SU-DHL-6 (cell line): ENCODE results near the gene RPIA.

Experiments
- H2AFZ ChIP-seq: fragments of 200-600 bp; sonication (generic); 2 replicates; pipeline ENCODE4 v1.6.1; 2014; ENCODE audit warnings: low read depth, mild to moderate bottlenecking, moderate library complexity, mixed read lengths, antibody characterized with exemption, low read length; ENCODE audit not compliant: severe bottlenecking
- H3F3A ChIP-seq: fragments of 200-600 bp; shearing (Covaris generic); 2 replicates; pipeline ENCODE4 v1.6.0; 2016; ENCODE audit warnings: antibody characterized with exemption, mild to moderate bottlenecking; ENCODE audit not compliant: insufficient read depth
- H3K27ac ChIP-seq: fragments of 200-600 bp; sonication (generic); 2 replicates; pipeline ENCODE4 v1.5.1; 2016; ENCODE audit warnings: low read depth, mild to moderate bottlenecking, low read length, moderate library complexity, mixed read lengths
- H3K27me3 ChIP-seq: fragments of 200-600 bp; sonication (generic), shearing (Covaris generic); 2 replicates; pipeline ENCODE4 v1.6.0; 2014; ENCODE audit warnings: mild to moderate bottlenecking, low read length
- H3K36me3 ChIP-seq: fragments of 200-600 bp; sonication (generic); 2 replicates; pipeline ENCODE4 v1.6.1; 2014; ENCODE audit warnings: mild to moderate bottlenecking, low read length, mixed read lengths
- H3K4me2 ChIP-seq: fragments of 300-600, 200-600 bp; shearing (Covaris generic), sonication (generic); 2 replicates; pipeline ENCODE4 v1.6.0; 2014; ENCODE audit warnings: low read length, low read depth, mild to moderate bottlenecking; ENCODE audit not compliant: poor library complexity, severe bottlenecking
- H3K4me3 ChIP-seq: fragments of 200-600 bp; sonication (generic); 2 replicates; pipeline ENCODE4 v1.5.1; 2014; ENCODE audit warnings: antibody characterized with exemption, low read length, mild to moderate bottlenecking, mixed read lengths; ENCODE audit not compliant: insufficient read depth, poor library complexity, severe bottlenecking
- H3K79me2 ChIP-seq: fragments of 200-600 bp; sonication (generic); 2 replicates; pipeline ENCODE4 v1.6.1; 2014; ENCODE audit warnings: mild to moderate bottlenecking, low read length, moderate library complexity; ENCODE audit not compliant: insufficient read depth
- H3K9ac ChIP-seq: fragments of 200-600 bp; sonication (generic); 2 replicates; pipeline ENCODE4 v1.7.0; 2014; ENCODE audit warnings: mild to moderate bottlenecking, low read length
- H3K9me2 ChIP-seq: fragments of 200-600 bp; sonication (generic); replicated peaks from 2 replicates; pipeline ENCODE4 v1.6.1; 2014; ENCODE audit warnings: low read length; ENCODE audit not compliant: insufficient read depth
- H3K9me3 ChIP-seq: fragments of 200-600 bp; sonication (generic); 2 replicates; pipeline ENCODE4 v1.6.1; 2014; ENCODE audit warnings: low read length, mixed read lengths; ENCODE audit not compliant: insufficient read depth
- H4K20me1 ChIP-seq: fragments of 200-600 bp; sonication (generic); 2 replicates; pipeline ENCODE4 v1.6.1; 2014; ENCODE audit warnings: low read depth, mild to moderate bottlenecking, antibody characterized with exemption, low read length, moderate library complexity, mixed read lengths
- EZH2phosphoT487 ChIP-seq: fragments of 200-600 bp; sonication (generic), shearing (Covaris generic); conservative IDR thresholded peaks from 2 replicates; pipeline ENCODE4 v1.6.1; 2018; ENCODE audit warnings: mild to moderate bottlenecking, antibody characterized with exemption, low read length, moderate library complexity, mixed read lengths
- TF ChIP-seq, protein P1 (sequence below): fragments of 200-600 bp; sonication (generic); IDR thresholded peaks from one replicate; pipeline ENCODE4 v1.5.1; 2017; ENCODE audit warnings: antibody characterized with exemption, mild to moderate bottlenecking, low read length, moderate library complexity; ENCODE audit not compliant: insufficient read depth, poor library complexity, severe bottlenecking

The RPIA gene

DNA sequence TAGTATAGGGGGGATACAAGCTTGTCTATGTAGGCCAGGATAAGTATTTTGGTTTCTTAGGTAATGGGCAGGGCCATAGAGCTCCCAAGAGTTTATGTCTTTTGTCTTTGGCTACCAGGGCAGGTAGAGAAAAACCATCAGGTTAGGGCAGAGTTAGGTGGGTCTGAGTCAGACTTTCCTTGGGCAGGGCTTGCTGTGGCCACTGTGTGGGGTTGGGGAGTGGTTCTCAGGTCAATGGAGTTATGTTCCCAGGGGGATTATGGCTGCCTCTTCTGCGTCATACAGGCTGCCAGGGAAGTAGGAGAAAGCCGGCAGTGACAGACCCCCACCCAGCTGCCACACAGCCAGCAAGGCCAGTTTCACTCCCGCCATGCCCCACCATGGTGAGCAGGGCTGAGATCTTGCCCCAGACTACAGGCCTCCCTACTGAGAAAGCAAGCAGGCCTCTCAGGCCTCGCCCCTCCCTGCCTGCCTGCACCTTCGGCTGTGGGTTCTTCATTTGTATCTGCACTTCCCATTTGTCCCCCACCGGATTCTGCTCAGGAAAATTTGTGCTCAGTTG lies 55.5 kb downstream of the RPIA start:
- 0 out of 2 replicates have a peak, but pooled peaks cover 7% of the 10 kb centered on the region for H3K79me2 ChIP-seq

DNA sequence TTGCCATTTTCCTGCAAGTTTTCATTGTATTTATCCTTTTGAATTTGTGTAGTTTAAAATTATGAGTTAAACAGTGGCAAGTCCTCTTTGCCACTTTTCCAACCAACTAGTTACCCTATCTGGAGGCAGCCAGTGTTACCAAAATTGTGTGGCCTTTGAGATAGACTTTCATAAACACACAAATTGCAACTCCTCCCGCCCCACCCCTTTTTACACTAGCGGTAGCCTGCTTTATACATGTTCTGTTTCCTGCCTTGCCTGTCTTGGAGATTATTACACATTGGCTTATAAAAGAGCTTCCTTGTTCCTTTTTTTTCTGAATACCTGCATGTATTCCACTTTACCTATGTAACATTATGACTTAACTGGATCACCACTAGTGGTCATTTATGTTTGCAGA lies 56.5 kb downstream of the RPIA start:
- no peak for TF ChIP-seq EZH2phosphoT487
- TF ChIP-seq, protein P1, sequence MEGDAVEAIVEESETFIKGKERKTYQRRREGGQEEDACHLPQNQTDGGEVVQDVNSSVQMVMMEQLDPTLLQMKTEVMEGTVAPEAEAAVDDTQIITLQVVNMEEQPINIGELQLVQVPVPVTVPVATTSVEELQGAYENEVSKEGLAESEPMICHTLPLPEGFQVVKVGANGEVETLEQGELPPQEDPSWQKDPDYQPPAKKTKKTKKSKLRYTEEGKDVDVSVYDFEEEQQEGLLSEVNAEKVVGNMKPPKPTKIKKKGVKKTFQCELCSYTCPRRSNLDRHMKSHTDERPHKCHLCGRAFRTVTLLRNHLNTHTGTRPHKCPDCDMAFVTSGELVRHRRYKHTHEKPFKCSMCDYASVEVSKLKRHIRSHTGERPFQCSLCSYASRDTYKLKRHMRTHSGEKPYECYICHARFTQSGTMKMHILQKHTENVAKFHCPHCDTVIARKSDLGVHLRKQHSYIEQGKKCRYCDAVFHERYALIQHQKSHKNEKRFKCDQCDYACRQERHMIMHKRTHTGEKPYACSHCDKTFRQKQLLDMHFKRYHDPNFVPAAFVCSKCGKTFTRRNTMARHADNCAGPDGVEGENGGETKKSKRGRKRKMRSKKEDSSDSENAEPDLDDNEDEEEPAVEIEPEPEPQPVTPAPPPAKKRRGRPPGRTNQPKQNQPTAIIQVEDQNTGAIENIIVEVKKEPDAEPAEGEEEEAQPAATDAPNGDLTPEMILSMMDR: no peak
- H3K79me2 ChIP-seq: no peaks in the 10 kb centered on the region
- no peak overlapping the region for H3K9ac ChIP-seq
- H3K27me3 ChIP-seq: no peaks in the 10 kb centered on the region
- H4K20me1 ChIP-seq: no peaks in the 10 kb centered on the region
- no peaks in the 10 kb centered on the region for H3K9me3 ChIP-seq
- H3K4me3 ChIP-seq: no peak overlapping the region
- peaks cover 17% of the 10 kb centered on the region for H3F3A ChIP-seq
- peak overlapping the region; percentile 48 for H3K27ac ChIP-seq
- H3K9me2 ChIP-seq: no peaks in the 10 kb centered on the region
- no peak overlapping the region for H2AFZ ChIP-seq
- H3K4me2 ChIP-seq: peak overlapping the region; percentile 18
- H3K36me3 ChIP-seq: peaks cover 38% of the 10 kb centered on the region

More for the DNA sequence above, 55.5 kb downstream of the RPIA start:
- Histone ChIP-seq H3F3A (peaks cover 14% of the 10 kb centered on the region), H3K36me3 (peaks cover 46% of the 10 kb centered on the region), H3K27me3 (no peaks in the 10 kb centered on the region), H3K4me3 (no peak overlapping the region), H3K4me2 (no peak overlapping the region), H3K9me3 (no peaks in the 10 kb centered on the region), H3K9me2 (no peaks in the 10 kb centered on the region), H4K20me1 (no peaks in the 10 kb centered on the region), H2AFZ (no peak overlapping the region), H3K27ac (no peak overlapping the region), H3K9ac (no peak overlapping the region)
- TF ChIP-seq, protein P1: no peak
- TF ChIP-seq EZH2phosphoT487: no peak

GRCh38 chr2:88751768-88752167 lies 60.3 kb downstream of the RPIA start:
- peak overlapping the region; percentile 7 for H3K4me3 ChIP-seq
- H4K20me1 ChIP-seq: no peaks in the 10 kb centered on the region
- H3K9me3 ChIP-seq: no peaks in the 10 kb centered on the region
- TF ChIP-seq, protein P1: no peak
- TF ChIP-seq EZH2phosphoT487: no peak
- no peaks in the 10 kb centered on the region for H3K79me2 ChIP-seq
- peak overlapping the region; percentile 34; the same call in 1 of the 2 replicates for H3K9ac ChIP-seq
- H3K27me3 ChIP-seq: no peaks in the 10 kb centered on the region
- H2AFZ ChIP-seq: no peak overlapping the region
- H3K4me2 ChIP-seq: peak overlapping the region; percentile 58
- H3K9me2 ChIP-seq: no peaks in the 10 kb centered on the region
- peak overlapping the region; percentile 94 for H3K27ac ChIP-seq
- H3F3A ChIP-seq: peaks cover 36% of the 10 kb centered on the region
- H3K36me3 ChIP-seq: peaks cover 9% of the 10 kb centered on the region; the same call in 1 of the 2 replicates
